IMR-90 (cell line): ENCODE results near the gene GALR2. TPM values are rescaled to one million over a fixed set of nuclear protein-coding genes. Genes with fewer than 3 reads are reported as not detected.

Experiments used
- ATAC-seq: fragments of 200-7000 bp; cut with Tn5 transposase; 2 replicates; pipeline ENCODE4 v1.9.1; 2020; ENCODE audit warnings: low read depth, mild to moderate bottlenecking, moderate library complexity
- BruUV-seq: library from RNA; stranded (reverse); fragments of 400-500 nt; replicated peaks from 2 replicates; lab custom pipeline; 2021; lab: Mats Ljungman, UMichigan
- CTCF ChIA-PET: fragments of 300-600 bp; formaldehyde crosslinking; extraction: SDS; loops from one replicate; lab custom pipeline; 2021; ENCODE audit warnings: antibody characterized with exemption; lab: Yijun Ruan, JAX
- POLR2A ChIA-PET: fragments of 300-600 bp; sonication (Branson Sonifier 250); formaldehyde crosslinking; loops from one replicate; lab custom pipeline; 2022; ENCODE audit warnings: antibody characterized with exemption; ENCODE audit not compliant: unreplicated experiment; lab: Charles Lee
- DNase-seq: peaks from one replicate; pipeline ENCODE4 v3.0.0; 2013
- H2AFZ ChIP-seq: replicated peaks from 2 replicates; pipeline ENCODE3; 2013; ENCODE audit warnings: low read length, mild to moderate bottlenecking; ENCODE audit not compliant: poor library complexity
- H2AK5ac ChIP-seq: 2 replicates; pipeline ENCODE4 v1.6.1; 2013; ENCODE audit warnings: low read depth, low read length, inconsistent platforms
- H2AK9ac ChIP-seq: replicated peaks from 2 replicates; pipeline ENCODE3; 2013; ENCODE audit warnings: mild to moderate bottlenecking, low read depth, low read length, moderate library complexity; ENCODE audit not compliant: poor library complexity
- H2BK120ac ChIP-seq: 2 replicates; pipeline ENCODE4 v1.6.1; 2013; ENCODE audit warnings: low read depth, low read length, inconsistent platforms
- H2BK15ac ChIP-seq: 3 replicates; pipeline ENCODE4 v1.6.1; 2013; ENCODE audit warnings: low read depth, low read length, inconsistent platforms
- H2BK20ac ChIP-seq: 2 replicates; pipeline ENCODE4 v1.6.1; 2013; ENCODE audit warnings: low read depth, mild to moderate bottlenecking, inconsistent platforms, low read length, moderate library complexity
- H2BK5ac ChIP-seq: 2 replicates; pipeline ENCODE4 v1.6.1; 2013; ENCODE audit warnings: mild to moderate bottlenecking, low read depth, low read length, inconsistent platforms; ENCODE audit not compliant: poor library complexity, severe bottlenecking
- H3K14ac ChIP-seq: replicated peaks from 2 replicates; pipeline ENCODE4 v1.6.1; 2013; ENCODE audit warnings: low read depth, low read length, inconsistent platforms
- H3K18ac ChIP-seq: 2 replicates; pipeline ENCODE4 v1.6.1; 2013; ENCODE audit warnings: low read depth, low read length, control low read depth
- H3K23ac ChIP-seq: 2 replicates; pipeline ENCODE4 v1.6.1; 2013; ENCODE audit warnings: low read depth, low read length, inconsistent platforms
- H3K27ac ChIP-seq: 2 replicates; pipeline ENCODE4 v1.5.1; 2013; ENCODE audit warnings: mild to moderate bottlenecking, control low read depth, low read length; ENCODE audit not compliant: insufficient read depth
- H3K27me3 ChIP-seq: 2 replicates; pipeline ENCODE4 v1.6.1; 2013; ENCODE audit warnings: low read length; ENCODE audit not compliant: control insufficient read depth, insufficient read depth
- H3K36me3 ChIP-seq: 2 replicates; pipeline ENCODE4 v1.6.1; 2013; ENCODE audit warnings: low read length, mixed read lengths; ENCODE audit not compliant: control insufficient read depth, insufficient read depth
- H3K4ac ChIP-seq: 2 replicates; pipeline ENCODE4 v1.6.1; 2013; ENCODE audit warnings: low read depth, low read length, inconsistent platforms
- H3K4me1 ChIP-seq: 2 replicates; pipeline ENCODE4 v1.6.1; 2013; ENCODE audit warnings: low read length, mixed read lengths; ENCODE audit not compliant: control insufficient read depth, insufficient read depth
- H3K4me2 ChIP-seq: 2 replicates; pipeline ENCODE4 v1.6.1; 2013; ENCODE audit warnings: low read depth, mild to moderate bottlenecking, control low read depth, low read length, moderate library complexity
- H3K4me3 ChIP-seq: 2 replicates; pipeline ENCODE4 v1.5.1; 2013; ENCODE audit warnings: low read depth, mild to moderate bottlenecking, control low read depth, low read length, moderate library complexity; ENCODE audit not compliant: insufficient read depth
- H3K56ac ChIP-seq: 2 replicates; pipeline ENCODE4 v1.6.1; 2013; ENCODE audit warnings: low read length, inconsistent platforms; ENCODE audit not compliant: insufficient read depth; ENCODE audit errors: extremely low read depth
- H3K79me1 ChIP-seq, 2 experiments: 2 replicates each; pipeline ENCODE4 v1.6.1; 2013; ENCODE audit warnings: low read length in 2 of 2, inconsistent platforms in 1 of 2, low read depth in 1 of 2
- H3K9ac ChIP-seq: 2 replicates; pipeline ENCODE4 v1.6.1; 2013; ENCODE audit warnings: low read depth, low read length, control low read depth
- H3K9me1 ChIP-seq: 2 replicates; pipeline ENCODE4 v1.6.1; 2013; ENCODE audit warnings: low read length, inconsistent platforms; ENCODE audit not compliant: insufficient read depth
- H3K9me3 ChIP-seq: 2 replicates; pipeline ENCODE4 v1.6.1; 2013; ENCODE audit warnings: low read length; ENCODE audit not compliant: control insufficient read depth, insufficient read depth
- H4K20me1 ChIP-seq: 2 replicates; pipeline ENCODE4 v1.6.1; 2013; ENCODE audit warnings: low read length, inconsistent platforms; ENCODE audit not compliant: insufficient read depth
- H4K5ac ChIP-seq: 2 replicates; pipeline ENCODE4 v1.6.1; 2013; ENCODE audit warnings: mild to moderate bottlenecking, low read depth, low read length, control low read depth
- H4K8ac ChIP-seq, 2 experiments: 2 replicates each; pipeline ENCODE4 v1.6.1; 2013; ENCODE audit warnings: low read depth in 2 of 2, low read length in 2 of 2, control low read depth in 1 of 2, inconsistent platforms in 1 of 2
- H4K91ac ChIP-seq: 2 replicates; pipeline ENCODE4 v1.6.1; 2013; ENCODE audit warnings: low read depth, low read length, inconsistent platforms; ENCODE audit not compliant: insufficient read depth
- BHLHE40 ChIP-seq: fragments of 150-350 bp; IDR thresholded peaks from 2 replicates; pipeline ENCODE4 v1.6.1; 2016; ENCODE audit warnings: mild to moderate bottlenecking, low read depth, low read length
- CEBPB ChIP-seq: IDR thresholded peaks from 2 replicates; pipeline ENCODE4 v1.6.1; 2012; ENCODE audit warnings: low read depth, low read length, improper control_type of control experiment
- CHD1 ChIP-seq: IDR thresholded peaks from 2 replicates; pipeline ENCODE4 v1.6.1; 2012; ENCODE audit warnings: low read depth, low read length, improper control_type of control experiment
- ELK1 ChIP-seq: fragments of 150-350 bp; IDR thresholded peaks from 2 replicates; pipeline ENCODE4 v1.6.1; 2016; ENCODE audit warnings: low read depth, mild to moderate bottlenecking, low read length, moderate library complexity, borderline replicate concordance
- FOS ChIP-seq: fragments of 150-350 bp; IDR thresholded peaks from 2 replicates; pipeline ENCODE4 v1.6.1; 2016; ENCODE audit warnings: low read depth, low read length
- MAFK ChIP-seq: IDR thresholded peaks from 2 replicates; pipeline ENCODE4 v1.6.1; 2012; ENCODE audit warnings: low read depth, low read length, improper control_type of control experiment
- MAZ ChIP-seq: IDR thresholded peaks from 2 replicates; pipeline ENCODE4 v1.6.1; 2012; ENCODE audit warnings: low read depth, mild to moderate bottlenecking, low read length, improper control_type of control experiment, moderate library complexity, borderline replicate concordance
- MXI1 ChIP-seq: IDR thresholded peaks from 2 replicates; pipeline ENCODE4 v1.6.1; 2012; ENCODE audit warnings: low read depth, mild to moderate bottlenecking, low read length, moderate library complexity, borderline replicate concordance
- NFE2L2 ChIP-seq: fragments of 150-350 bp; IDR thresholded peaks from 2 replicates; pipeline ENCODE4 v1.6.1; 2016; ENCODE audit warnings: low read depth, mild to moderate bottlenecking, low read length
- POLR2A ChIP-seq: IDR thresholded peaks from 2 replicates; pipeline ENCODE4 v1.6.1; 2012; ENCODE audit warnings: mild to moderate bottlenecking, low read depth, low read length
- RAD21 ChIP-seq: IDR thresholded peaks from 2 replicates; pipeline ENCODE4 v1.6.1; 2012; ENCODE audit warnings: low read length, improper control_type of control experiment
- RCOR1 ChIP-seq: IDR thresholded peaks from 2 replicates; pipeline ENCODE4 v1.6.1; 2012; ENCODE audit warnings: mild to moderate bottlenecking, low read length, improper control_type of control experiment; ENCODE audit not compliant: insufficient replicate concordance
- RFX5 ChIP-seq: IDR thresholded peaks from 2 replicates; pipeline ENCODE4 v1.8.0; 2012; ENCODE audit warnings: low read depth, mild to moderate bottlenecking, low read length, moderate library complexity
- SMC3 ChIP-seq: fragments of 150-350 bp; IDR thresholded peaks from 2 replicates; pipeline ENCODE4 v1.6.1; 2016; ENCODE audit warnings: low read depth, mild to moderate bottlenecking, antibody characterized with exemption, low read length, moderate library complexity
- WGBS, 2 experiments: methylation state at CpG; one replicate each; pipeline versions ENCODE4 v1.1.5 to v1.1.7; 2013; ENCODE audit warnings: missing lambda C conversion rate in 2 of 2; ENCODE audit not compliant: insufficient read length in 1 of 2; ENCODE audit errors: extremely low coverage in 2 of 2; 5-methylcytosine and 5-hydroxymethylcytosine counted together
- dilution Hi-C: fragments of 300-500 bp; cut with HindIII; formaldehyde crosslinking; loops from one replicate; pipeline ENCODE4 v1.14.3; 2018; ENCODE audit warnings: low sequenced_read_pairs; ENCODE audit not compliant: unreplicated experiment
- in situ Hi-C: fragments of 300-500 bp; cut with MboI; formaldehyde crosslinking; loops from 3 replicates; pipeline ENCODE4 v1.14.3; 2019; ENCODE audit warnings: low sequenced_read_pairs, inconsistent platforms, mixed read lengths
- intact Hi-C: fragments of 100-400 bp; cut with micrococcal nuclease; formaldehyde crosslinking; loops from 2 replicates; pipeline ENCODE4 v1.10.0; 2022
- polyA plus RNA-seq, 3 experiments: library from polyadenylated mRNA; depleted of rRNA; stranded (reverse); fragments of >200 nt; gene quantifications; 2 replicates each; pipeline ENCODE4 v1.2.3, GENCODE V29; 2012; ENCODE audit warnings: low replicate concordance in 1 of 3
- total RNA-seq: library from RNA; depleted of rRNA; stranded (reverse); fragments of >200 nt; gene quantifications from 2 replicates; pipeline ENCODE4 v1.2.3, GENCODE V29; 2012
- TF ChIP-seq, protein P1 (sequence below): fragments of 150-350 bp; IDR thresholded peaks from 2 replicates; pipeline ENCODE4 v1.6.1; 2017; ENCODE audit warnings: mild to moderate bottlenecking, antibody characterized with exemption, low read length, low read depth
- TF ChIP-seq, protein P2 (sequence below): conservative IDR thresholded peaks from 2 replicates; pipeline ENCODE4 v1.5.1; 2012; ENCODE audit warnings: mild to moderate bottlenecking, low read depth, low read length, improper control_type of control experiment

The GALR2 gene
- total and polyA plus RNA-seq, 2 of the 4 experiments (the other 2 are of a cell fraction) = 0.07 TPM; not detected in 1

DNA sequence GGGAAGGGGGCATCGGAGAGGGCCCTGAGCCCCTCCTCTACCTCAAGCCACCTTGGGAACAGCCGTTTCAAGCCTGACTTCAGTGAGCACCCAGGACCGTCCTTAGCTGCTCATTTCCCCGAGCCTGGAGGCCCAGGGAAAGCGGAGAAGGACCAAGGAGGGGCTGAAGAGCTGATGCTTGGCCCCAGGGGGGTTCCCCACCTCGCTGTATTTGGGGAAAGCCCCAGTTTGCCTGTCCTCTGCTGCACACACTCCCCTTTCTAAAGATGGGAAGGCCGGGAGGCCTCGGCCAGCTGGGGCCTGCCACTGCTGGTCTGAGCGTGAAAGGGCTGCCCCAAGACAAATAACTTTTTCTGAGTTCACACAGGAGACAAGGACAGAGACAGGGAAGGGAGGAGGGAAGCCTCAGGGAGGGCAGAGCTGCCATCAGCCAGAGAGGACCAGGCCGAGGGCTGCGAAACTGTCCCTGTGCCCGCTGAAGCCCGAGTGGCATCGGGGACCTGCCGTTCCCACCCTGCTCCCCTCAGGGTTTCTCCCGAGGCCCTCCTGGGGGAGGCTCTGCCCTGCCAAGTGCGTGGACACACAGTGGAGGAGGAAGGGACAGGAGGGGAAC lies 16.0 kb downstream of the GALR2 start:
- ATAC-seq = no peak
- Histone ChIP-seq H2BK20ac (no peak overlapping the region), H3K4ac (no peak overlapping the region), H2AK5ac (no peak overlapping the region), H3K9me3 (no peaks in the 10 kb centered on the region), H3K23ac (no peak overlapping the region), H3K27ac (no peak overlapping the region), H2BK120ac (no peak overlapping the region), H3K14ac (no peak overlapping the region), H3K4me1 (no peaks in the 10 kb centered on the region), H3K4me3 (no peak overlapping the region), H3K9me1 (no peaks in the 10 kb centered on the region), H4K91ac (no peak overlapping the region), H2BK15ac (no peak overlapping the region), H3K9ac (no peak overlapping the region), H3K27me3 (no peaks in the 10 kb centered on the region), H3K18ac (no peak overlapping the region), H2BK5ac (no peak overlapping the region), H4K8ac (no peak overlapping the region), H2AK9ac (no peak overlapping the region), H3K4me2 (no peak overlapping the region), H4K20me1 (no peaks in the 10 kb centered on the region; the same call in 1 of the 2 replicates), H3K36me3 (peaks cover 71% of the 10 kb centered on the region), H3K56ac (no peak overlapping the region), H4K5ac (no peak overlapping the region), H3K79me1 (peaks cover 5 to 20% of the 10 kb centered on the region in 2 experiments; a peak in 3 of 4 replicates), H2AFZ (no peak overlapping the region)
- in situ Hi-C loops (no loop called here), intact Hi-C loops (no loop called here), dilution Hi-C loops (no loop called here)
- TF ChIP-seq RAD21 = no peak
- no peak for TF ChIP-seq FOS
- no peak for TF ChIP-seq NFE2L2
- TF ChIP-seq, protein P1, sequence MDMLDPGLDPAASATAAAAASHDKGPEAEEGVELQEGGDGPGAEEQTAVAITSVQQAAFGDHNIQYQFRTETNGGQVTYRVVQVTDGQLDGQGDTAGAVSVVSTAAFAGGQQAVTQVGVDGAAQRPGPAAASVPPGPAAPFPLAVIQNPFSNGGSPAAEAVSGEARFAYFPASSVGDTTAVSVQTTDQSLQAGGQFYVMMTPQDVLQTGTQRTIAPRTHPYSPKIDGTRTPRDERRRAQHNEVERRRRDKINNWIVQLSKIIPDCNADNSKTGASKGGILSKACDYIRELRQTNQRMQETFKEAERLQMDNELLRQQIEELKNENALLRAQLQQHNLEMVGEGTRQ = no peak
- TF ChIP-seq SMC3 = no peak
- no peak for TF ChIP-seq ELK1
- TF ChIP-seq, protein P2, sequence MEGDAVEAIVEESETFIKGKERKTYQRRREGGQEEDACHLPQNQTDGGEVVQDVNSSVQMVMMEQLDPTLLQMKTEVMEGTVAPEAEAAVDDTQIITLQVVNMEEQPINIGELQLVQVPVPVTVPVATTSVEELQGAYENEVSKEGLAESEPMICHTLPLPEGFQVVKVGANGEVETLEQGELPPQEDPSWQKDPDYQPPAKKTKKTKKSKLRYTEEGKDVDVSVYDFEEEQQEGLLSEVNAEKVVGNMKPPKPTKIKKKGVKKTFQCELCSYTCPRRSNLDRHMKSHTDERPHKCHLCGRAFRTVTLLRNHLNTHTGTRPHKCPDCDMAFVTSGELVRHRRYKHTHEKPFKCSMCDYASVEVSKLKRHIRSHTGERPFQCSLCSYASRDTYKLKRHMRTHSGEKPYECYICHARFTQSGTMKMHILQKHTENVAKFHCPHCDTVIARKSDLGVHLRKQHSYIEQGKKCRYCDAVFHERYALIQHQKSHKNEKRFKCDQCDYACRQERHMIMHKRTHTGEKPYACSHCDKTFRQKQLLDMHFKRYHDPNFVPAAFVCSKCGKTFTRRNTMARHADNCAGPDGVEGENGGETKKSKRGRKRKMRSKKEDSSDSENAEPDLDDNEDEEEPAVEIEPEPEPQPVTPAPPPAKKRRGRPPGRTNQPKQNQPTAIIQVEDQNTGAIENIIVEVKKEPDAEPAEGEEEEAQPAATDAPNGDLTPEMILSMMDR = no peak
- TF ChIP-seq CEBPB = no peak
- no peak for TF ChIP-seq RFX5
- TF ChIP-seq MXI1 = no peak
- no peak for TF ChIP-seq BHLHE40
- TF ChIP-seq MAZ = no peak
- no peak for TF ChIP-seq RCOR1
- no peak for TF ChIP-seq POLR2A
- no peak for TF ChIP-seq MAFK
- no peak for TF ChIP-seq CHD1
- no peak for DNase-seq
- ChIA-PET POLR2A (no interaction called here), CTCF (no interaction called here)
- WGBS, 2 experiments = 94% methylated on average over 8 of the region's 17 CpGs; no CpG with 5 or more reads in 1 of the 2 experiments
- no TSS peak for BruUV-seq
